Activated naive CD4-positive, alpha-beta T cell treated with Interleukin-2 at 50 U/mL for 16 hours (primary cell): ENCODE measurements around the gene FHL1.
"Not testable (repeated sequence)": the region's sequence is repeated elsewhere in the genome, so short reads cannot be mapped to it uniquely, and the experiment has no call there.

Experiments used
- DNase-seq: peaks from one replicate; pipeline ENCODE4 v3.0.0-alpha.2; 2020

FHL1 gene

GRCh38 chrX:136147315-136147901 lies at the start of gene FHL1:
Gene FHL1, plus strand, starts transcription at chrX:136147533.
- DNase-seq, result peak; percentile 56

GRCh38 chrX:136097871-136098805 lies 49.2 kb upstream of the FHL1 start:
- no peak for DNase-seq

- DNase-seq, result no peak
Measured at GRCh38 chrX:136104936-136105335, 42.4 kb upstream of the FHL1 start.

- DNase-seq, result no peak
Measured at GRCh38 chrX:136106920-136107528, 40.3 kb upstream of the FHL1 start.

- DNase-seq, result not testable (repeated sequence)
Measured at GRCh38 chrX:136108905-136109304, 38.4 kb upstream of the FHL1 start.

GRCh38 chrX:136112286-136112685 lies 35.0 kb upstream of the FHL1 start:
- DNase-seq, result no peak

- DNase-seq, result no peak
Measured at GRCh38 chrX:136112778-136113177, 34.6 kb upstream of the FHL1 start.

GRCh38 chrX:136115126-136115903 lies 32.0 kb upstream of the FHL1 start:
- no peak for DNase-seq

- no peak for DNase-seq
Measured at GRCh38 chrX:136115904-136116297, 31.4 kb upstream of the FHL1 start.

GRCh38 chrX:136121788-136122187 lies 25.5 kb upstream of the FHL1 start:
- no peak for DNase-seq

GRCh38 chrX:136122207-136122606 lies 25.1 kb upstream of the FHL1 start:
- no peak for DNase-seq

- no peak for DNase-seq
Measured at GRCh38 chrX:136125106-136125505, 22.2 kb upstream of the FHL1 start.

GRCh38 chrX:136126371-136126770 lies 21.0 kb upstream of the FHL1 start:
- no peak for DNase-seq

- no peak for DNase-seq
Measured at GRCh38 chrX:136126872-136127406, 20.4 kb upstream of the FHL1 start.

- DNase-seq, result no peak
Measured at GRCh38 chrX:136128743-136129142, 18.6 kb upstream of the FHL1 start.

GRCh38 chrX:136130931-136131833 lies 16.2 kb upstream of the FHL1 start:
- peak; percentile 11 for DNase-seq

- DNase-seq, result no peak
Measured at GRCh38 chrX:136138939-136139338, 8.4 kb upstream of the FHL1 start.

GRCh38 chrX:136141569-136141968 lies 5.8 kb upstream of the FHL1 start:
- DNase-seq, result no peak

GRCh38 chrX:136142592-136142991 lies 4.7 kb upstream of the FHL1 start:
- no peak for DNase-seq

GRCh38 chrX:136143711-136144110 lies 3.6 kb upstream of the FHL1 start:
- DNase-seq, result no peak

GRCh38 chrX:136146614-136147314 lies 569 bp upstream of the FHL1 start:
- DNase-seq, result peak; percentile 29
